LNCAP (cell line): ENCODE data around the gene IFI27.

Experiments
- TF ChIP-seq, protein P1 (sequence below): fragments of 450-650 bp; IDR thresholded peaks from 2 replicates; pipeline ENCODE4 v1.5.1; 2017; ENCODE audit warnings: mild to moderate bottlenecking

The IFI27 gene

DNA sequence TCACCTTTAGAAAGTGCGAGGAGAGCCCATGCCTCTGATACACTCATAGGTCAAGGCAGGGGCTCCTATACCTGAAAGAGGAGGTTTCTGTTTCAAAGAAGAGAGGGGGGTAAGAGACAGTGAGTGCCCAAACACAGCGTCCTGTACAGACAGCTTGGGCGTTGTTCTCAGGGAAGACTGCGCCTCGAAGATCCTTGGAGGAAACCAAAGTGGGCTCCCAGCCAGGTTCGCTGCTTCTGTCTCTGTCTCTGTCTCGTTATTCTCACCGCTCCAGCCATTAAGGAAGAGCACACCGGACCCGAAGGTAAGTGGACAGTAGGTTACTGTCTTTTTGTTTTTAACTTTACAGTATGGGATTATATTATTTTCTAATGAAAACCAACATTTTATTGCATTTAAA lies 5.8 kb upstream of the IFI27 start:
- TF ChIP-seq, protein P1, sequence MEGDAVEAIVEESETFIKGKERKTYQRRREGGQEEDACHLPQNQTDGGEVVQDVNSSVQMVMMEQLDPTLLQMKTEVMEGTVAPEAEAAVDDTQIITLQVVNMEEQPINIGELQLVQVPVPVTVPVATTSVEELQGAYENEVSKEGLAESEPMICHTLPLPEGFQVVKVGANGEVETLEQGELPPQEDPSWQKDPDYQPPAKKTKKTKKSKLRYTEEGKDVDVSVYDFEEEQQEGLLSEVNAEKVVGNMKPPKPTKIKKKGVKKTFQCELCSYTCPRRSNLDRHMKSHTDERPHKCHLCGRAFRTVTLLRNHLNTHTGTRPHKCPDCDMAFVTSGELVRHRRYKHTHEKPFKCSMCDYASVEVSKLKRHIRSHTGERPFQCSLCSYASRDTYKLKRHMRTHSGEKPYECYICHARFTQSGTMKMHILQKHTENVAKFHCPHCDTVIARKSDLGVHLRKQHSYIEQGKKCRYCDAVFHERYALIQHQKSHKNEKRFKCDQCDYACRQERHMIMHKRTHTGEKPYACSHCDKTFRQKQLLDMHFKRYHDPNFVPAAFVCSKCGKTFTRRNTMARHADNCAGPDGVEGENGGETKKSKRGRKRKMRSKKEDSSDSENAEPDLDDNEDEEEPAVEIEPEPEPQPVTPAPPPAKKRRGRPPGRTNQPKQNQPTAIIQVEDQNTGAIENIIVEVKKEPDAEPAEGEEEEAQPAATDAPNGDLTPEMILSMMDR: no peak

DNA sequence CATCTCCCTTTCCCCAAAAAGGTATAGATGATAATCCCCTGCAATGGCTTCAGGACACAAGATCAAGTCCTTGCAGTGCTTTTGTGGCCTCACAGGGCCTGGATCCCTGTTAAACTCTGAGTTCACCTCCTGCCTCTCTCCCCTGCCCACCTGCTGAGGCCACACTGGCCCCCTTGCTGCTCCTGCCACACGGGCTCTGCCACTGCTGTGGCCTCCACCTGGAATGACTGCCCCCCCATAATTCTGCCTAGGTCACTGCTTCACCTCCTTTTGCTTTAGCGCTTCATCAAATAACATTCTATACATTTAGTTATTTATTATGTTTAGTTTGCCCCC lies 653 bp upstream of the IFI27 start:
- TF ChIP-seq, protein P1: no peak

DNA sequence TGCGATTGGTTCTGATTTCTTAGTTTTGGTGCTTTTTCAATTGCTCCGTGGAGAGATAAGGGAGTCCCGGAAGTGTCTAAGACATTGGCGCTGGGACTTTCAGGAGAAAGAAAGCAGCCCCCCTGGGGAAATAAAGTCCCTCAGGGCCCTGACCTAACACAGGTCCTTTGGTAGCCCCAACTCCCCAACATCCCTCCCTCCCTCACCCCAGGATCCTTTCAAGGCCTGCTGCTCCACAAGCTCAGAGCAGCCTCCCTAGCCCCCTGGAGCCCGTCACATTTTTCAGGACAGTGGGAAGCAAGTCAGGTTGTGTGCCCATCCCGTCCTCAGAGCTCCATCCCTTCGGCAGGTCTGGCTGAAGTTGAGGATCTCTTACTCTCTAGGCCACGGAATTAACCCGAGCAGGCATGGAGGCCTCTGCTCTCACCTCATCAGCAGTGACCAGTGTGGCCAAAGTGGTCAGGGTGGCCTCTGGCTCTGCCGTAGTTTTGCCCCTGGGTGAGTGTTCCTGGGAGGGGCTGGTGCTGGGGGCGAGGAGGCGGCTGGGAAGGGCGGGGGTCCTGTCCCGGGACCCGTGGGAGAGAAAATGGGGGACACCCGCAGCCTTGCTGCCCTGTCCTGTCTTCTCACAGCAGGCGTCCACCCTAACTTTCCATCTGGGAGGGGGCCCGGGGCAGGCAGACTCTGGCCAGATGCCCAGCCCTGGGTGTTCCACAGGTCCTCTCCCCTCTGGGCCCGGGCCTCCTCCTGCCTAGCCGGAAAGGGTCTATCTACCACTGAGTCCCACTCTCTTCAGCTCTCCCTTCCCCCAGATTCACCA lies 950 bp downstream of the IFI27 start:
- TF ChIP-seq, protein P1: no peak

DNA sequence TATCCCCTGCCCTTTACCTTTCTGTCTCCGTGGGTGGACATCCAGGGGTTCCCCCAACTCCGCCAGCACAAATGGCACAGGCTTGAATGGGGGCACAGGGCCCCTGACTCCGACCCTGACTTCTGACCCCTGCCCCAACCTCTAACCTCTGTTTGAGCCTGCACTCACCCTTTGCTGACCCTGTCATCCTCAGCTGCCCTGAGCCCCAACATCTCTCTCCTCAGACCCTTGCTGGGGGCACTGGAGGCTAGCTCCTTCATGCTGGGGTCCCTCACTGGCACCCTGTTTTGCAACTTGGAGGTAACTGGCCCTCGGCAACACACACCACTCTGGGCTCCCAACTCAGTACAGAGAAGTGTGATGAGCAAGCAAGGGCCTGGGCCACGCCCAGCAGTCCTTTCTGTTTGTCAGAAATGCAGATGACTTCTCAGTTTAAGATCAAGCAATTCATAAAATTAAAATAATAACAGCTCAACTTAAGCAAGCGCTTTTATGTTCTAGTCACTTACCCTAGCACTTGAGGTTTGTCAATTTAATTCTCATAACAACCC lies 2.1 kb downstream of the IFI27 start:
- TF ChIP-seq, protein P1: no peak

DNA sequence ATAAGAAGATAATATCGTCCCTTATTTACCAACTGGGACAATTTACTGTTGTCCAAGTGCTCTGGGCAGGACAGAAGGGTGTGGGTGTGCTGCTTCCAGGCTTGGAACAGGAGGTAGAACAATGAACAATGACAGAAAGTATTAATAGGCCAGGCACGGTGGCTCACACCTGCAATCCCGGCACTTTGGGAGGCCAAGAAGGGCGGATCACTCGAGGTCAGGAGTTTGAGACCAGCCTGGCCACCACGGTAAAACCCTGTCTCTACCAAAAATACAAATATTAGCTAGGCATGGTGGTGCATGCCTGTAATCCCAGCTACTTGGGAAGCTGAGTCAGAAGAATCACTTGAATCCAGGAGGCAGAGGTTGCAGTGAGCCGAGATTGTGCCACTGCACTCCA lies 2.5 kb downstream of the IFI27 start:
- TF ChIP-seq, protein P1: no peak

DNA sequence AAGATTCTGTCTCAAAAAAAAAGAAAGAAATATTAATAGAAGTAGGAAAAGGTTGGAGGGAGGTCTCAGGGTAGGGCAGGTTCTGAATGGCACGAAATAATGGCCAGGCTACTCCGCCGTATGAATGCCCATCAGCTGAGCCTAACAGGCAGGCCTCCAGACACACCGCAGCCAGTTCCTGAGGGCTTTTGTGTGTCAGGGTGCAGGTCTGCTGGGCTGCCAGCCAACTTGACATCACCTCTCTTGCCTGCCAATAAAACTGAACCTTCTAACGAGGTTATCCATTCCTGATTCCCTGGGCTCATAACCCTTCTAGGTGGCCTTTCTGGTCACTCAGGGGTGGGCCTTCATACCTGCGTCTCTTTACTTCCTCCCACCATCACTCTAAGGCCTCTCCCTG lies 3.0 kb downstream of the IFI27 start:
- TF ChIP-seq, protein P1: no peak

DNA sequence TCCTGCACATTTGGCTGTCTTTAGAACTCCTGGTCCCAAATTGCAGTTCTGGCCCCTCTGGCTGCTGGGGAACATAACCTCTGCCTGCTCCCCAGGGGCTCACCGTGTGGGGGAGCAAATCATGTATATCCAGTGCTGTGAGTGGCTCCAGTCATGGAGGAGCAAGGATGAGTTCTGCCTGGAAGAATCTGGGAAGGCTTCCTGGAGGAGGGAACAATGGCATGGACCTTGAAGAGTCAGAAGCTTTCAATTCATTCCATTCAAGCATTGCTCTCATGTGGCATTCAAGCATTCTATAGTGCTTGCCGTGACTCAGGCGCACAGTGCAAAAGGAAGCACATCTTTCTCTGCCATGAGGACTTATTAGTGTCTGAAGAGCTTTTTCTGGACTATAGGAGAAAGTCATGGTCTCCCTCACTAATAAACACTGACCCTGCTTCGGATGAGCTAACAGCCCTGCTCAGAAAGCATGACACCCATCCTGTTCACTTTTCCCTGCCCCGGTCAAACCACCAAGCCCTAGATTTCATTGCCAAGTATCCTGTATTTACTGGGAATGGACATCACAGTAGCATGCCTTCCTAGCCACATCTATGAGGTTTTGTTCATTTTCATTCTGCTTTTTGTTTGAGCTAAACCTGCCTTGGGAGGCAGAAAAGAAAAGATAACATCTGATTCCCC lies 3.5 kb downstream of the IFI27 start:
- TF ChIP-seq, protein P1: no peak
